NCI-H446 (cell line): ENCODE measurements around the gene COL27A1.

Experiments used
- DNase-seq, 2 experiments: peaks; one replicate each; lab custom pipeline; 2025; lab: John Stamatoyannopoulos, UW

The COL27A1 gene

DNA sequence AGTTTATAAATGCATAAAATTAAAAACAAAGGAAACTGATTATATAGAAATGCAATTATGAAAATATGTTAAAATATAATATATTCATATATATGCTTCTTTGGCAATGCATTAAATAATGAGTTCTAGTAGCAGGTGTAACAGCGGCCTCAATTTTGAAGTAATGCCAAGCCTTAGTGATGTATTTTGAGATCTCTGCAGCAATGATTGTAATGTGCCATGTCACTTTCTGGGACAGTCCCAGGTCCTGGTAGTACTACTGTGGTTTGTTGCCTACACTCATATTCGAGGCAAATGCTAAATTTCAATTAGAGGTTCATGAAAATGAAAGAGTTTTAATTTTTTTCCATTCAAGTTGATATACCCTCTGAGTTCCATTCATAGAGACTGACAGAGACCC lies 91.7 kb downstream of the COL27A1 start:
- DNase-seq = no peak

- DNase-seq = no peak
These were observed 92.2 kb downstream of the COL27A1 start for GRCh38 chr9:114247491-114247890.

- no peak for DNase-seq
These were observed 93.0 kb downstream of the COL27A1 start for GRCh38 chr9:114248299-114248707.

GRCh38 chr9:114249424-114250234 lies 94.3 kb downstream of the COL27A1 start:
- DNase-seq = no peak

- peak; percentile 87 to 95 for DNase-seq
These were observed 94.9 kb downstream of the COL27A1 start for GRCh38 chr9:114250235-114250568.

GRCh38 chr9:114250648-114251047 lies 95.3 kb downstream of the COL27A1 start:
- no peak for DNase-seq

GRCh38 chr9:114252394-114252793 lies 97.1 kb downstream of the COL27A1 start:
- DNase-seq = no peak

DNA sequence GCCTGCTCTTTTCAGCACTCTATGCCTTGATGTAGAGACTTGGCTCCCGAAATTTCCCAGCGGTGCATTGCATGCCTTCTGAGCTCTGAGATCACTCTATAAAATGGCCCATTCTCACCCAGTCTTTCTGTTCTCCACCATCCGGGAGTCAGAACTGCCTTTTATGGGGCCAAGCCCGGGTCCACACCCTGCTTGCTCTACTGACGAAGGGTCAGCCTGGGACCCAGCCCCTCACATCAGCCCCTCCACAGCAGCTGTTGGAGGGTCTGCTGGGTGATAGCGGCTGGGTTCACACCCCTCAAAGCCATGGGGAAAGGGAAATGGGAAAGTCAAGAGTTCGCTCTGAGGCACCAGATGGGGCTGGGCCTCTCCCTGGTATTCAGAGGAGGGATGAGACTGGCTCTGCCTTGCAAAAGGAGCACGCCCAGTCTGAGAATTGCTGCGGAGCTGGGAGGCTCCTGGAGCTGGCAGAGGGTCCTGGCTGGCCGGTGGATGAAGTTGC lies 101.5 kb downstream of the COL27A1 start:
- DNase-seq = no peak

GRCh38 chr9:114258218-114258617 lies 102.9 kb downstream of the COL27A1 start:
- no peak for DNase-seq

DNA sequence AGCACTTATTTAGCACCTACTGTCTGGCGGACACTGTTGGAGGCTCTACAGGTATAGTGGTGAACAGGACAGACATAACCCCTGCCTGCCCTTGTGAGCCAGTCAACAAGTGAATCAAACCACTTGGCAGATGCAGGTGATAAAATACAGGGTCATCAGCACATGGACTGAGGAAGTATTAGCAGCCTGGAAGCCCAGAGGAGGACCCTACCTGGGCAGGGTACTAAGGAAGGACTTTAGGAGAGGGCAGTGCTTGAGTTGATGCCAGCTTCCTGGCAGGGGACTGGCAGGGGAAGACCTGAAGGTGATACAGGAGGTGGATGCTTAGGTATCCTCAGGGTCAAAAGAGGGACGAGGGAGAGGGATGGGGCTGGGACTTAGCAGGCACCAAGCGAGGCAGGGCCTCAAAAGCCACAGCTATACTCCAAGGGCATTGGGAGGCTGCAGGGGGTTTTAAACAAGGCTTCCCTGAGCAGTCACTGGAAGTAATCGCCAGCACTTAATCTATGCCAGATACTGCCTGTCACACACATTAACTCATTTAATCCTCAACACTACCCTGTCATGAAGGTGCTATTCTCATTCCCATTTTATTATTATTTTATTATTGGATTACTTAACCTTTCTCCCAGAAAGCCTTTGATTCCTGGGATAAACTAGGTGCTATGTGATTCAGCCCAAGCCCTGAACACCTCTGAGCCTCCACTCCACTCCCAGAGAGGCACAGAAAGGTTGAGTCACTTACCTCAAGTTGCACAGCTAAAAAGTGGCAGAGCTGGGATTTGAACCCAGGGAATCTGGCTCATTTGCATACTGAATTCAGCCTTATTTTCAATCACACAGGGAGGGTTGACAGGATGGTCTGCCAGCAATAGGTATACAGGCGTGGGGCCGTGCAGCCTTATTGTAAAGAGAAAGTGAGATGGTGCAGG lies 103.8 kb downstream of the COL27A1 start:
- DNase-seq = peak in 1 of 2 experiments; percentile 33

- DNase-seq = peak in 1 of 2 experiments; percentile 80
These were observed 104.6 kb downstream of the COL27A1 start for GRCh38 chr9:114259798-114260523.

DNA sequence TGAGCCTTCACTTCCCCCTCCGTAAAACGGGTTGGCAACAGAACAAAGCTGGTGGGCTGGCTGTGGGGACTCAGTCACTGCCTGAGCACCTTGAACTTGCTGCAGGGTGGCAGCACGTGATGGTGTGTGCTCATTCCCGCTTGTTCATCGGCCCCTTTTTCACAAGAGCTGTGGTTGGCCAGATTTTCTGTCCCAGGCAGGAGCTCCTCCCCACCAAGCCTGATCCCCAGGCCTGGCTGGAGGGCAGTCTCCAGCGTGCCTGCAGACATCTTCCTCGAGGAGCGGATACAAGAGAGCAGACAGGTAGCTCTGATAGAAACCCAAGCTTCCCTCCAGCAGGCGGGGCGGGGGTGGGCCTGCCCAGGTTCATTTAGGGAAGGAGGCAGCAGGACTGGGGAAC lies 105.7 kb downstream of the COL27A1 start:
- no peak for DNase-seq

DNA sequence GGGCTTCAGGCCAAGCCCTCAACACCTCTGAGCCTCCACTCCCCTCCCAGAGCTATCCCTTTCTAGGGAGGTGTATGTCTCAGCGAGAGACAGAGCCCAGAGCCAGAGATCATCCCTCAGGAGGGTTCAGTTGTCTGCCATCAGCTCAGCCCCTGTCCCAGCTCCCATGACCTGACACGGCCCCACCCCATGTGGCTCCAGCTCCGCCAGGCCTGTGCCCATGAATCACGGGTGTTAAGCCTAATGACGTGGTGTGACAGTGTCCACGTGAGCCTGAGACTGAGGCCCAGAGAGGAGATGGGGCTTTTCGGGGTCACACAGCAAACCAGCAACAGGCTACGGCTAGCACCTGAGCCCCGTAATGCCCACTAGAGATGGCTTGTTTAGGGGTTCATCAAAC lies 106.7 kb downstream of the COL27A1 start:
- DNase-seq = no peak

DNA sequence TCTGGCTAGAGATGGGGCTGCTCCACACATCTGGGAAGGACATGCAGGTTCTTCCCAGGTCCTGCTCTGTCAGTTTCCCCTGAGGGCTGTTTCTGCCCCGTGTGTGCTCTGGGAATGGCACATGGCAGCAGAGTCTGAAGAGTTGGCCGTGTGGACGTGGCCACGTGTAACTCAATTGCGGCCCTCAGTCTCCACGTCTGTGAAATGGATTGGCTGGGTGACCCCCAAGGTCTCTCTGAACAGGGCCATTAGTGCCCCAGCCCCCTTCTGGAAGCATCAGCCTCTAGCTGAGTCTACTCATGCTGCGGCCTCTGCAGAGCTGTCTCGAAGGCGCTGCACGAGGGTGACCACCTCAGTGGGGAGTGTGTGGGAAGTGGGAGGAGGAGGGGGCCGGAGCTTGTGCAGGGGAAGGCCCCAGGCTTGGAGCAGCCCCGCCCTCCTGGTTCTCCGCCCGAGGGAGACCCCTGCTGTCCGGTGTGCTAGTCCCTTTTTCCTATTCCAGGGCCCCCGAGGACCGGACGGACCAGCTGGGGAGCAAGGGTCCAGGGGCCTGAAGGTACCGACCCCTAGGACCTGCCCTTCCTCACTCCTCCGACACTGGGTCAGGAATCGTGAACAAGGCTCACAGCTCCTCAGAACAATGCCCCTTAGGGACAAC lies 108.6 kb downstream of the COL27A1 start:
- DNase-seq = no peak

- DNase-seq = no peak
These were observed 109.6 kb downstream of the COL27A1 start for GRCh38 chr9:114264806-114265550.

DNA sequence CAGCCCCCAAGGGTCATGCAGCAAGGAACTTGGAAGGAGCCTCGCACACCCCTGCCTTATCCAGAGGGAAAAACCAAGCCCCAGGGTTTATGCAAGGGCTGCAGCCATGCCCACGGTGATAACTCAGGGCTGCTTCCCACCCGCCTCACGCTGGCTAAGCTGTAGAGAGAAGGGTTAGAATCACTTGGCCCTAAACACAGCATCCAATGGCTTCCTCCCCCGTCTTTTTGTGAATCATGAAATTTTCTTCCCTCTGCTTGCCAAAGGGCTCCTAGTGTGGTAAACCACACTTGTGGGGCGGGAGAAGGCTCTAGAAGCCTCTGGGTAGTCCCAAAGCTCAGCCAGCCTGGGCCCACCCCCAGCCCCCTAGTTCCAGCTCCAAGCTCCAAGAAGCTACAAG lies 111.6 kb downstream of the COL27A1 start:
- DNase-seq = no peak

DNA sequence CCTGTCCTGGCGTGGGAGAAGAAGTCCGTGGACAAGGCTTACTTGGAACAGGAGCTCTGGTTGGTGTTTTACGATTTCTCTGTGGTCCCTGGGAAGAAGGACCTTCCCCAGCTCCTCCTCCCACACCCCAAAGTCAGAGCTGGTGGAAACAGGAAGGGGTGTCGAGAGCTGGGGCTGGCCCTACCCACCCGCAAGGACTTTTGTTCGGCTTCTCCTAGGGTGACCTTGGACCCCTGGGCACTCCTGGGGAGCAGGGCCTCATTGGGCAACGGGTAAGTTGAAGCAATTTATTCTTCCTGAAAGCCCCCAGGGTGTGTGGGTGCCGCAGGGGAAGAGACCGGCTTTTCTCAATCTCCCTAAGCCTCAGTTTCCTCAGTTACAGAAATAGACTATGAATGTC lies 113.7 kb downstream of the COL27A1 start:
- no peak for DNase-seq

GRCh38 chr9:114270120-114270975 lies 115.0 kb downstream of the COL27A1 start:
- DNase-seq = no peak

DNA sequence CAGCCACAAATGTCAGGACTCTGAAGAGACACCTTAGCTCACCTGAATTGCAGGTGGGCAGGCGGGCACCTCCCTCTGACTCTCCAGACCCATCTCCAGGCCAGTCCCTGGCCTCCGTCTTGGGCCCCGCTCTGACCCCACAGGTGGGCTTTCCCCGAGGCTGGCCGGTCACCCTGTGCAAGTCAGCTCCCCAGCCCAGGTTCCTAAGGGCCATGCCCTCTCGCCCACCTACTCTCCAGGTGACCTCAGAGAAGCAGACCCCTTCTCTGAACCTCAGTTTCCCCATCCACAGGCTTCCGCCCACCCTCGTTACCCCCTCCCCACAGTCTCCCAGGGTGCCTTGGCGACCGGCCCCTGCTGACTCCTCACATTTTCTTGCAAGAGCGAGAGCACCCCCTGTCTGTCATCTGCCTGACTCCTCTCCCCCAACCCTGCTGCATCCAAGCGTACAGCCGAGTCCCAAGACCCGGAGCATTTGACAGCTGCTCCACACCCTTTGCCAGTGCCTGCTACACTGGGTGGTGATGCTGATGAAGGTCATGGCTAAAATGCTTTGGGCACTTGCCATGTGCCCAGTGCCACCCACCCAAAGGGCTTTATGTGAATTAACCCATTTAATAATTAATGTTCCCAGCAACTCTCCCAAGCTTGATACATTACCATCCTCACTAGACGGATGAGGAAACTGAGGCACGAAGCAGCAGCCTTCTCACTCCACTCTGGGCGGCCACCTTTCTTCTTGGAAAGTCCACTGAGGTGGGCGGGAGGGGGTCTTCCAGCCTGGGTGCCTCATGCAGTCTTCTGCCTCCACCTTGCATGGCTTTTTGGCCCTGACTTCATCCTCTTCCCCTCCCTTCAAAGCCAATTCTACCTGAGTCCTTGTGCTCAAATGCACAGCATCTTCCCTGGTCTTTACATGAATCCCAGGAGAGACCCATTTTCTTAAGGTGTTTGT lies 116.5 kb downstream of the COL27A1 start:
- no peak for DNase-seq
